ENCODE data around the gene INPPL1. TPM values are rescaled to one million over a fixed set of nuclear protein-coding genes. Genes with fewer than 3 reads are reported as not detected.

INPPL1 gene
- total and polyA plus RNA-seq, 2 of the 13 experiments (the other 11 are each of a cell fraction or from before 2014, with no cell fraction given), result 29.1 to 66.9 TPM

GRCh38 chr11:72271980-72272379, 47.4 kb downstream of the INPPL1 start:
- no peak for DNase-seq (ENCODE audit: low spot score)
- CTCF ChIA-PET (ENCODE audit: low intra/inter-chr PET ratio, low total read pairs), result no interaction called here
- intact Hi-C loops (cut with micrococcal nuclease; ENCODE audit: unreplicated experiment), result no loop called here
- TF ChIP-seq RARG (CRISPR knock-in tag; IDR thresholded peaks at IDR 0.05; ENCODE audit: low read depth), result no peak
- TF ChIP-seq ARHGAP35 (CRISPR knock-in tag; IDR thresholded peaks at IDR 0.05; ENCODE audit: borderline replicate concordance), result no peak
- no peak for TF ChIP-seq MXD4 (CRISPR knock-in tag; IDR thresholded peaks at IDR 0.05)
- no peak for TF ChIP-seq ZBTB34 (CRISPR knock-in tag; IDR thresholded peaks at IDR 0.05)
- TF ChIP-seq ZNF292 (CRISPR knock-in tag; IDR thresholded peaks at IDR 0.05; ENCODE audit: borderline replicate concordance, low read depth), result no peak
- no peak for TF ChIP-seq CHD4 (IDR thresholded peaks at IDR 0.05; ENCODE audit: borderline replicate concordance, low read length)
- TF ChIP-seq GRHL1 (CRISPR knock-in tag; conservative IDR thresholded peaks at IDR 0.05), result no peak
- TF ChIP-seq HOXA5 (CRISPR knock-in tag; IDR thresholded peaks at IDR 0.05), result no peak
- TF ChIP-seq ZNF446 (CRISPR knock-in tag; IDR thresholded peaks at IDR 0.05), result no peak
- TF ChIP-seq ZNF251 (CRISPR knock-in tag; IDR thresholded peaks at IDR 0.05), result no peak
- TF ChIP-seq FOXJ3 (CRISPR knock-in tag; IDR thresholded peaks at IDR 0.05; ENCODE audit: borderline replicate concordance), result no peak
- TF ChIP-seq GTF3A (CRISPR knock-in tag; conservative IDR thresholded peaks at IDR 0.05), result no peak
- no peak for TF ChIP-seq ZNF530 (CRISPR knock-in tag; IDR thresholded peaks at IDR 0.05; ENCODE audit: low read depth)
- TF ChIP-seq TIGD3 (CRISPR knock-in tag; IDR thresholded peaks at IDR 0.05; ENCODE audit: borderline replicate concordance), result no peak
- no peak for TF ChIP-seq ZMYM4 (CRISPR knock-in tag; IDR thresholded peaks at IDR 0.05)
- TF ChIP-seq STAT6 (CRISPR knock-in tag; IDR thresholded peaks at IDR 0.05; ENCODE audit: borderline replicate concordance), result no peak
- no peak for TF ChIP-seq ZNF704 (CRISPR knock-in tag; IDR thresholded peaks at IDR 0.05; ENCODE audit: borderline replicate concordance)

More at GRCh38 chr11:72271980-72272379, 47.4 kb downstream of the INPPL1 start:
- H3K27ac ChIP-seq (ENCODE audit: extremely low read length, insufficient read depth, low read length), result no peak overlapping the region
- WGBS (ENCODE audit: low lambda C conversion rate), result 3% methylated on average over 1 of the region's 1 CpG
- no peak for ATAC-seq
- H3K4me2 ChIP-seq (ENCODE audit: low read depth, low read length), result no peak overlapping the region
- no peak overlapping the region for H3K4me3 ChIP-seq (replicated peaks in 1 of 3; ENCODE audit: insufficient read depth in 1 of 3, low read depth in 2 of 3, low read length in 3 of 3)
- H2AFZ ChIP-seq (ENCODE audit: low read length), result no peak overlapping the region
- no peaks in the 10 kb centered on the region for H3K79me2 ChIP-seq (ENCODE audit: insufficient read depth, low read length)
- H3K9ac ChIP-seq (ENCODE audit: insufficient read depth, low read depth, low read length), result no peak overlapping the region
- no peaks in the 10 kb centered on the region; a peak in 1 of 5 replicates for H3K27me3 ChIP-seq (ENCODE audit: control insufficient read depth in 1 of 2, insufficient read depth in 2 of 2, low read length in 2 of 2)
- FAIRE-seq, result no peak
- no peaks in the 10 kb centered on the region for H3K36me3 ChIP-seq (replicated peaks in 1 of 2; ENCODE audit: control insufficient read depth in 1 of 2, insufficient read depth in 2 of 2, low read length in 2 of 2)
- peaks cover 30% of the 10 kb centered on the region for H3K4me1 ChIP-seq (ENCODE audit: insufficient read depth, low read length)
- no peaks in the 10 kb centered on the region for H4K20me1 ChIP-seq (ENCODE audit: insufficient read depth, low read length)
- in situ Hi-C loops (cut with HindIII; ENCODE audit: extremely low pct_ligation_motif_present, low pct_unique_long_range_greater_than_20kb), result no loop called here
- H3K9me3 ChIP-seq (ENCODE audit: low read length), result no peaks in the 10 kb centered on the region
- POLR2A ChIA-PET, result no interaction called here
- no TSS peak for BruUV-seq (replicated peaks)
